ENCODE results near the gene OR10H3.

OR10H3 gene

DNA sequence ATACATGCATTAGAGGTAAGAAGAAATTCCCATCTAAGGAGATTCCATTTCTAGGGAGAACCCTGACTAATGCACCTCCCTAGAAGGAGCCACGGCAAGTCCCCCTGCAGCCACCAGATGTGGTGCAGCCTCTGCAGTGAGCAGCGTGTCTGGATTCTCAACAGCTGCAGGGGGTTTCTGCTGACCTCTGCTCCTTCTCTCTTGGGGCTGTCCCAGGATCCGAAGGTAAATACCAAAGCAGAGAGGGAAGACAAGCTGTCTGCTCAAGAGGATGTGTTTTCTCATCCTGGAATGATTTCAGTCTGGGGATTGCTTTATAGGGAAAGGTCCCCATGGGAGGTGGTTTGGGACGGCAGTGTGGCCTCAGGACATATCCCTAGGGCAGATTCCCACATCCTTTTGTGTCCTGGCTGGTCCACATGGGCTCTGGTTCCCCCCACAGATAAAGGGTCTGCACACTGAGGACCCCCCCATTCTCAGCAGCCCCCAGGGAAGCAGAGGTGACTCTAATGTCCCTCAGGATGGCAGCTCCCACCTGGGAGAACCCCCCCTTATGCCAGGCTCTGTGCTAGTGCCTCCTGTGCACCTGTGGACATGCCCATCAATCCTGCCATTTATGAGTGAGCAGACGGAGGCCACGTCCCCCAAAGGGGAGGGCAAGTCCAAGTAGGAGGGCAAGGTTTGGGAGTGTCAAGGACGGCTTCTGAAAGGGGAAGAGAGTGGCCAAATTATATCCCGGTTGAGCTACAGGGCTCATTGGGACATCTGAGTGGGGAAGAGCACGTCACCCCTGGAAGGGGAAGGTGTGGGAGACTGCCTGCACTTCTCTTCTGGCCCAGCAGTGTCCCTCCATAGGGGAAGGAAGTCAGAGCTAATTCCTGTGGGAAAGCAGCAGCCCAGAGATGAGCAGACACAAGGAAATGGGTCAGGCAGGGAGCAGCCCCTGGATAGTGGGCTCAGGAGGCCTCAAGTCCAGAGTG lies 39.5 kb downstream of the OR10H3 start:
- DNase-seq, result no peak

DNA sequence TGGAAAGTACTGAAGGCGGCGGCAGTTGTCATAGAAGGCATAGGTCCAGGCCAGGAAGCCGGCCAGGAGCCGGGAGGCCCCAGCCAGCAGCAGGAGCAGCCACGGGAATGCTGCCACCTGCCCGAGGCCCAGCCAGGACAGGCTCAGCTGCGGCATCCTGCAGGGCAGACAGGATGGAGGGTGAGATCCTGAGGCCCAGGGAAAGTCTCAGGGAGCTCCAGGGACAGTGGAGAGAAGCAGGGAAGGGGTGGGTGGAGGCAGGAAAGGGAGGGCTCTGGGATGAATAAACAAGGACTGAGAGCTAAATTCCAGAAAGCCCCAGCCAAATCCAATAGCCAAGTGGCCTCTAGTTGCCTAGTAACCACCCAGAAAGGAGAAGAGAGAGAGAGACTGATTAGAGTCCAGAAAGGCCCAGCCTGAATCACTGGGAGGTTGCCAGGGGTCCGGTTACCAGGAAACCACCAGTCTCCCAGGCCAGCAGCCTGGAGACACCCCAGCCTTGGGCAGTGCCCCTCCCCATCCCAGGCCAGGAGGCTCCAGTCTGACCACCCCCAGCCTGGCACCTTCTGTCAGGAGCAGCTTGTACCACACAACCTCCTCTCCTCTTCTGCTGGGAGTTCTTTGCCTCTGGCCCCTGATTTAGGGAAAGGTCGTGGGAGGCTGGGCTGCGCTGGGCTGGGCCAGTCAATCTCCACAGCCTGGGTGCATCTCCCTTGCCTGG lies 42.1 kb downstream of the OR10H3 start:
- peak in 50 of 51 donors; percentile 16 to 95 (median 80) for DNase-seq

GRCh38 chr19:15780610-15781418 lies 43.0 kb downstream of the OR10H3 start:
- DNase-seq, result peak in 17 of 51 donors; percentile 4 to 64 (median 28)

- DNase-seq, result no peak
These were observed 43.9 kb downstream of the OR10H3 start for GRCh38 chr19:15781661-15782060.

GRCh38 chr19:15782211-15782610 lies 44.4 kb downstream of the OR10H3 start:
- no peak for DNase-seq

DNA sequence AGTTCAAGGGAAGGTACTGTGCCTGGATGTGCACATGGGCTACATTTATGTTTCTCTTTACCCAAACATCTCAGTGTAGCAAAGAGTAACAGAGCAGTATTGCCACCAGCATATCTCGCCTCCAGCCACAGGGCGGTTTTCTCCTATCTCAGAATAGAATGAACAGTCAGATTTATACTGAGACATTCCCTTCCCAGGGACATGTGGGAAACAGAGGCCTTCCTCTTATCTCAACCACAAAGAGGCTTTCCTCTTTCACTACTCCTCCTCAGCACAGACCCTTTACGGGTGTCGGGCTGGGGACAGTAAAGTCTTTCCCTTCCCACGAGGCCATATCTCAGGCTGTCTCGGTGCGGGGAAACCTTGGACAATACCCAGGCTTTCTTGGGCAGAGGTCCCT lies 45.1 kb downstream of the OR10H3 start:
- peak in 2 of 51 donors; percentile 4 to 15 for DNase-seq

DNA sequence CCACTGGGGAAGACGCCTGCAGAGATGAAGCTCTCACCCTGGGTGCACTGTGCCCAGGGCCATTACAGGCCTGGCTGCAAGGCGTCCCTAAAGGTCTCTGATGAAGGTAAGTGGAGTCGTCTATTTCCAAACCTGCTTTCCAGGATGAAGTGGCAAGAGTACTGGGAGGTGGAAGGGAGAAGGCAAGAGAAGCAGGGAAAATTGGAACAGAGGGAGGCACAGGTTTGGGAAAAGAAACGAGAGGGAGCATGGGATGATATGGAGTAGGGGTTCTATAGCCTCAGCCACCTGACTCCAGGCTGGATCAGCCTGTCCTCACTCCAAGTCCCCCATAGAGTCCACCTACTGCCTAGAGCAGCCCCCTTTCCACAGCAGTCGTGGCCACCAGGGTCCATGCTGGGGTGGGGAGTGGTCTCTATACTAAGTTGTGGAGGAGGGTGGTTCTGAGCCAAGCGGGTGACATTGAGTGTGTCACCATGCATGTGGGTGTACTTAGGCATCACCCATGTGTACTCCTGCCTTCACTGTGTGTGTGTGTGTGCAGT lies 49.9 kb downstream of the OR10H3 start, which contains the start of gene OR10H5:
TSS of gene OR10H5 (plus strand) at position 51 of the 545 bp plus-strand sequence. CDS start 6,388 bp downstream, outside the sequence.
- no peak for DNase-seq

DNA sequence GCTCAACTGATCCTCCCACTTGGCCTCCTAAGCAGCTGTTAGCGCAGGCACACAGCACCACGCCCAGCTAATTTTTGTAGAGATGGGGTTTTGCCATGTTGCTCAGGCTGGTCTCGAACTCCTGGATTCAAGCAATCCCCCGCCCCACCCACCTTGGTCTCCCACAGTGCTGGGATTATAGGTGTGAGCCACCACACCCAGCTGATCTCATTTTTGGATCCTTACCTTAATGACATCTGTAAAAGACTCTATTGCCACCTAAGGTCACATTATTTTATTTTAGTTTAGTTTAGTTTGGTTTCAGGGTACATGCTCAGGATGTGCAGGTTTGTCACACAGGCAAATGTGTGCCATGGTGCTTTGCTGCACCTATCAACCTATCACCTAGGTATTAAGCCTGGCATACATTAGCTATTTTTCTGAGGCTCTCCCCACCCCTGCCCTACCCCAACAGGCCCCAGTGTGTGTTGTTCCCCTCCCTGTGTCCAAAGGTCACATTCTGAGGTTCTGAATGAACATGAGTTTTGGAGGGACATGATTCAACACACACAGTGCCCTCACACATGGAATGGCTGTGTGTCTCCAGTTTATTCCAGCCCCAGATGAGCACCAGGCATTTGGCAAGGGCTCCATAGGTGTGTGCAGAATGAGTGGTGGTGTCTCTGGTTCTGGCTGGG lies 50.9 kb downstream of the OR10H3 start:
- no peak for DNase-seq

GRCh38 chr19:15790096-15790495 lies 52.3 kb downstream of the OR10H3 start:
- DNase-seq, result peak in 1 of 51 donors; percentile 22

All from hypothalamus (tissue), 51 donors.